ENCODE data around the gene F7.
"Not testable (repeated sequence)": the region's sequence is repeated elsewhere in the genome, so short reads cannot be mapped to it uniquely, and the experiment has no call there.

F7 gene

DNA sequence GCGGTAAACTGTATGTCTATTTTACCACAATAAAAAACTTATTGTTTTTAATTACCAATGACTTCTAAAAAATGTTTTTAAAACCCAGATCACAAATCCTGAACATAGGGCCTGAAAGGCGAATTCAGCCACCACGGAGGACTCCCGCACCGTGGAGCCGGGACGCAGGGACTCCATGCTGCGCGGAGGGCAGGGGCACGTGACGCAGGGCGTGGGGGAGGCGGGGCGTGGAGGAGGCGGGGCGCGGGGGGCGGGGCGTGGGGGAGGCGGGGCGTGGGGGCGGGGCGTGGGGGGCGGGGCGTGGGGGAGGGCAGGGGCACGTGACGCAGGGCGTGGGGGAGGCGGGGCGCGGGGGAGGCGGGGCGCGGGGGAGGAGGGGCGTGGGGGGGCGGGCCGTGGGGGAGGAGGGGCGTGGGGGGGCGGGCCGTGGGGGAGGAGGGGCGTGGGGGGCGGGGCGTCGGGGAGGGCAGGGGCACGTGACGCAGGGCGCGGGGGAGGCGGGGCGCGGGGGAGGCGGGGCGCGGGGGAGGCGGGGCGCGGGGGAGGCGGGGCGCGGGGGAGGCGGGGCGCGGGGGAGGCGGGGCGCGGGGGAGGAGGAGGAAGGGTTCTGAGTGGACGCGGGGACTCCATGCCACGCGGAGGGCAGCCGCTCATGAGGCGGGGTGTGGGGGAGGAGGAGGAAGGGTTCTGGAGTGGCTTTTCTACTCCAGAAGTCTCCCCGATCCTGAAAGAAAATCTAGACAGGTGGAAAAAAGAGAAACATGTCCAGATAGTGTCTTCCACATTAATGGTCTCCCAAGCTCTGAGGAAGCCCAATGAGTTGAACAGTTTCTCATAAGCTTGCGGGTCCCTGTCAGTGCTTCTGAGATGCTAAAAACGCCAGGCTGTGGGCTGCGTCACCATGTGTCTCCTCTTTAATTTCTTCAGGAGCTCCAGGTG, 48.5 kb downstream of the F7 start:
- DNase-seq (ENCODE audit: low read depth) = peak; percentile 41

- DNase-seq (ENCODE audit: low read depth) = no peak
These were observed 49.6 kb downstream of the F7 start for GRCh38 chr13:113155201-113155600.

DNA sequence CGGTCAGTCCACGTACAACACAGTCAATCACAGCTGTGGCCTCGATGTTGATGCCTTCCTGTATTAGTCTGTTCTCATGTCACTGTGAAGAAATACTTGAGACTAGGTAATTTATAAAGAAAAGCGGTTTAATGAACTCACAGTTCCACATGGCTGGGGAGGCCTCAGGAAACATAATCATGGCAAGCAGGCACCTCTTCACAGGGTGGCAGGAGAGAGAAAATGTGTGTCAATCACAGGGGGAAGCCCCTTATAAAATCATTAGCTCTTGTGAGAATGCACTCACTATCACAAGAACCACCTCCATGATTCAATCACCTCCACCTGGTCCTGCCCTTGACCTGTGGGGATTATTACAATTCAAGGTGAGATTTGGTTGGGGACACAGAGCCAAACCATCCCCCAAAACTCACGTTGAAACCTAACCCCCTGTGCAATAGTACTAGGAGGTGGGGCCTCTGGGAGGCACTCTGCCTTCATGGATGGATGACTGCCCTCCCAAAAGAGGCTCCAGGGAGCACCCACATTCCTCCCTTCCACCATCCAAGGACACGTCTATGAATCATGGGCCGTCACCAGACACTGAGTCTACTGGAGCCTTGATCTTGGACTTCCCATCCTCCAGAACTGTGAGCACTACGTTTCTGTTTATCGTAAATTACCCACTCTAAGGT, 50.5 kb downstream of the F7 start:
- no peak for DNase-seq (ENCODE audit: low read depth)

DNA sequence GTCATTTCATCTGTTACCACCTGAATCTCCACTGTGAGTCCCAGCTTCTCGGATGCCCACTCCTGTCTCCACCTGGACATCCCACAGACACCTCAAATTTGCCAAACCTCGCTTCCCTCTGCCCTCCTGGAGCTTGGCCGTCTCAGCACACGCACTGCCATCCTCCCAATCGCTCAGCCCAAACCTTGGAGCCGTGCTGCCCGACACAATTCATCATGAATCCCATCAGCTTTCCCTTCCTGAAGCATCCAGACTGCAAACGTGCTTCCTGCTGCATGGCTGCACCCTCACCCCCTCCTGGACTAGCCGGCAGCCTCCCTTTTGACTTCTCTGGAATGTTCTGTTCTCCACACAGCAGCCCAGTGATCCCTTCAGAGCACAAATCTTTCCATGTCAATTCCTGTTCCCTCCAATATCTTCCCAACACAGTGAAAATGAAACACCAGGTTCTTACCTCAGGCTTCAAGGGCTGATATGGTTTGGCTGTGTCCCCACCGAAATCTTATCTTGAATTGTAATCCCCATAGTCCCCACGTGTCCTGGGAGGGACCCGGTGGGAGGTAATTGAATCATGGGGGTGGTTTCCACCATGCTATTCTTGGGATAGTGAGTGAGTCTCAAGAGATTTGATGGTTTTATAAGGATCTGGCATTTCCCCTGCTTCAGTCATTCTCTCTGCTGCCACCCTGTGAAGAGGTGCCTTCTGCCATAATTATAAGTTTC, 51.8 kb downstream of the F7 start:
- no peak for DNase-seq (ENCODE audit: low read depth)

DNA sequence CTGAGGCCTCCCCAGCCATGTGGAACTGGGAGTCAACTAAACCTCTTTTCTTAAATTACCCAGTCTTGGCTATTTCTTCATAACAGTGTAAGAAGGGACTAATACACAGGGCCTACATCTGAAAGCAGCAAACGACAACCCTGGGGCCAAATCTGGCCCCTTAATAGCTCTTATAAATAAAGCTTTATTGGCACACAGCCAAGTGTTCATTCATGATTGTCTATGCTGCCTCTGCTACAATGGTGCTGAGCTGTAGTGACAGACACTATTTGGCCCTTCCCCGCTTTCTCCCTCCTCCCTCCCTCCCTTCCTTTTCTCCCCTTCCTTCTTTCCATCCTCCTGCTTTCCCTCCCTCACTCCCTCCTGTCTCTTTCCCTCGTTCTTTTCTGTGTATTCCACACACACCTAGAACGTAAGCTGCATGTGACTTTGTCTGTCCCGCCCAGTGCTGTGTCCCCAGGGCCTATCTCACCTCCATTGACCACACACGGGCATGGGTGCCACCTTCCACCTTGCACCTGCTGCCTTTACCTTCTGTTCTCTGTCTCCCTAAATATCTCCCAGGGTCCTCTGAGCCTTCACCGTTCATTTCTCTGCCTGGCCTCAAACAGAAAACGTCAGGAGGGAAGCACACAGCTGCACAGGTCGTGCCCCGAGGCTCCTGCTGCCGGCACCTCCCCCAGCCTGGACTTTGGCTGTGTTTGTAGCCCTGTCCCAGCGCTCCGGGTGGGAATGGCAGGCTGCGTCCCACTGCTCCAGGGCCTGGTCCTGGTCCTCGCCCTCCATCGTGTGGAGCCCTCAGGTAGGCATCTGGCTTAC, 52.5 kb downstream of the F7 start, which contains the start of gene PROZ:
Gene PROZ, plus strand, starts transcription at position 720 of the 819 bp plus-strand sequence. Its CDS starts 13 bp downstream, at position 733.
- DNase-seq (ENCODE audit: low read depth) = no peak

GRCh38 chr13:113158946-113159345, 53.4 kb downstream of the F7 start:
- no peak for DNase-seq (ENCODE audit: low read depth)

GRCh38 chr13:113159701-113160100, 54.1 kb downstream of the F7 start:
- no peak for DNase-seq (ENCODE audit: low read depth)

DNA sequence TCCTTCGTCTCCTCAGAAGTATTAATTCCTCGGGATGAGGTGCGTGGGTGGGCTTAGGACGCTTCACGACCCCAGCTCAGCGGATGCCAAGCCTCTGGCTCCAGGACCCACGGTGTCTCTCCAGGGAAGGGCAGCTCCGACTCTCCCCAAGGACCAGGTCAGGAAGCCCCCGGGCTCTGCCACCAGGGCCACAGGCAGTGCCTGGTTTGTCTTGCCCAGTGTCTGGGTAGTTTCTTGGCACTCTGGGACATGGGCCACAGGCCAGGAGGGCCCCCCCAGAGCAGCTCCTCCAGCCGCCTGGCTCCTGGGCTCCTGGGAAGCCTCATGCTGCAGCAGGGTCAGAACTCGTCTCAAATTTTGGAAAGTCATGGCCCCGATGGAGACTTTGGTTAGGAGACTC, 55.4 kb downstream of the F7 start:
- DNase-seq (ENCODE audit: low read depth) = no peak

- DNase-seq (ENCODE audit: low read depth) = no peak
These were observed 55.8 kb downstream of the F7 start for GRCh38 chr13:113161433-113161832.

DNA sequence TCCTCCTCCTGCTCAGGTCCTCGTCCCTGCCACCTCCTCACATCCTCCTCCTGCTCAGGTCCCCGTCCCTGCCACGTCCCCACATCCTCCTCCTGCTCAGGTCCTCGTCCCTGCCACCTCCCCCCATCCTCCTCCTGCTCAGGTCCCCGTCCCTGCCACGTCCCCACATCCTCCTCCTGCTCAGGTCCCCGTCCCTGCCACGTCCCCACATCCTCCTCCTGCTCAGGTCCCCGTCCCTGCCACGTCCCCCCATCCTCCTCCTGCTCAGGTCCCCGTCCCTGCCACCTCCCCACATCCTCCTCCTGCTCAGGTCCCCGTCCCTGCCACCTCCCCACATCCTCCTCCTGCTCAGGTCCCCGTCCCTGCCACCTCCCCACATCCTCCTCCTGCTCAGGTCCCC, 56.4 kb downstream of the F7 start:
- DNase-seq (ENCODE audit: low read depth) = not testable (repeated sequence)

- DNase-seq (ENCODE audit: low read depth) = no peak
These were observed 57.4 kb downstream of the F7 start for GRCh38 chr13:113162783-113163685.

DNA sequence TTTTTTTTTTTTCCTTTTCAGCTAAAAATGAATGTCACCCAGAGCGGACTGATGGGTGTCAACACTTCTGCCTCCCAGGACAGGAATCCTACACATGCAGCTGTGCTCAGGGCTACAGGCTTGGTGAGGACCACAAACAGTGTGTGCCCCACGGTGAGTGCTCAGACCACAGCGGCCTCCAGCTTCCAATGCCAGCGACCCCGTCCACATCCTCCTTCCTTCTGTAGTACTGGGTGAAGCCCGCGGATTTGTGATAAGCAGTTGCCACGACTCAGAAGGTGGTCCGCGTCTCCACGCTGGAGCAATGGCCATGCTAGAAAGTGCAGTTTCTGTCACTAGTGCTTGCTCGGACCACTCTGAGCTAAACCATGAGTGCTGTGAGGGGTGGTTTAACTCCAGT, 58.9 kb downstream of the F7 start:
- DNase-seq (ENCODE audit: low read depth) = no peak

DNA sequence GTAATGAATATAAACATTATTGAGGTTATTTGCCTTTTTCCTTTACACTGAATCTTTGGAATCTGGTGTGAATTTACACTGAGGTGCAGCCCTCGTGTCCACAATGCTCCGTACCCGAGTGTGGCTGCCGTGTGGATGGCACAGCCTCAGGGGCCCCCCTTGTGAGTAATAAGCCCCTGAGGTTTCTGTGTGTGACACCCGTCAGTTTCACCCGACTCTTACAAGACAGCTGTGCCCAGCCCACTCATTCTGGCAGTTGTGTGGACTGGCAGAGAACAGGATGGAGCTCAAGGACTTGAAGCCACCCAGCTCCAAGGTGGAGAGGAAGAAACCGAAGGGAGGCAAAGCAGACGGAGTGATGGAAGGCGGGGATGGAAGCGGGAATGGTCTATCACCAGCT, 60.7 kb downstream of the F7 start:
- DNase-seq (ENCODE audit: low read depth) = no peak

GRCh38 chr13:113166681-113167080, 61.1 kb downstream of the F7 start:
- DNase-seq (ENCODE audit: low read depth) = no peak

DNA sequence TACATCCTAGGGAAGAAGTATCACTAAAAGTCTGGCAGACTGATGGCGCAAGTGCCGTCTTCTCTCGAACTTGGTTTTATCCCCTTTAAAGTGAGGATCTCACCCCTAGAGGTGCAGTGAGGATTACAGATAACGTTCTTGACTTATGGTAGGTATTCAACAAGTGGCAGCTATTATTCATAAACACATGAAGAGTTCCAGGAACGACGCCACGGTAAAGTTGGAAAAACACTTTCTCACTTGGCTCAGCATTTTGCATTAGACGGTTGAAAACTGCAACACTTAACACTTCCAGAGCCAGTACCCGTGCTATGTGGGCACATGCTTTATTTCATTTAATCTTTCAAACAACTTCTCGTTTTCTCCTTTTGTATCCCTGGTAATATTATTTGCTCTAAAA, 61.6 kb downstream of the F7 start:
- DNase-seq (ENCODE audit: low read depth) = no peak

DNA sequence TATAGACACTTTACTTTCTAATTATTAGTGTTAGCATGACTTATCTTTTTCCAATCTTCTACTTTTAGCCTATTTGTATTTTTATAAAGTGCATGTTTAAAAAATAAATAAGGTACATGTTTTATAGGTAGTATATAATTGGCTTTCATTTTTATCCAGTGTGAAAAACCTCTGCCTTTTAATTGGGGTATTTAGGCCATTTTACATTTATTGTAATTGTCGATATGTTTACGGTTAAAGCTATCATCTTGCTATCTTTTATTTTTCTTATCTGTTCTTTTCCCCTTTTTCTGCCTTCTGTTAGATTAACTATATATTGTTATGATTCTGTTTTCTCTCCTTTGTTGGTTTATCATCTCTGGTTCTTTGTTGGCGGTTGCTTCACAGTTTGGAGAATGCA, 62.0 kb downstream of the F7 start:
- DNase-seq (ENCODE audit: low read depth) = no peak

DNA sequence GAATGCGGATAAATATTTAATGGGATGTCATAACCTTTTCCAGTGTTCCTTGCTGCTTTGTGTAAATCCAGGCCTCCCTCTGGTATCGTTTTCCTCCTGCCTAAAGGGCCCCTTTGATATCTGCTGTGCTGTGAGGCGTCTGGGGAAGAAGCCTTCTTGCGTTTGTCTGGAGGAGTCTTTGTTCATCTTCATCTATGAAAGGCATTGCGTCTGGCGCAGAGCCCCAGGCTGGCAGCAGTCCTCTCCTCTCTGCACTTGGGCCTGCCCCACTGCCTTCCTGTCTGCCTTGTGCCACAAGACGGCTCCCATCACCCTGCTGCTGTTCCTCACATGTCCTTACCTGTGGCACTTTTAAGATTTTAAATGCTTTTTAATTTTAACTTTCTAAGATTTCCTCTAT, 62.6 kb downstream of the F7 start:
- no peak for DNase-seq (ENCODE audit: low read depth)

DNA sequence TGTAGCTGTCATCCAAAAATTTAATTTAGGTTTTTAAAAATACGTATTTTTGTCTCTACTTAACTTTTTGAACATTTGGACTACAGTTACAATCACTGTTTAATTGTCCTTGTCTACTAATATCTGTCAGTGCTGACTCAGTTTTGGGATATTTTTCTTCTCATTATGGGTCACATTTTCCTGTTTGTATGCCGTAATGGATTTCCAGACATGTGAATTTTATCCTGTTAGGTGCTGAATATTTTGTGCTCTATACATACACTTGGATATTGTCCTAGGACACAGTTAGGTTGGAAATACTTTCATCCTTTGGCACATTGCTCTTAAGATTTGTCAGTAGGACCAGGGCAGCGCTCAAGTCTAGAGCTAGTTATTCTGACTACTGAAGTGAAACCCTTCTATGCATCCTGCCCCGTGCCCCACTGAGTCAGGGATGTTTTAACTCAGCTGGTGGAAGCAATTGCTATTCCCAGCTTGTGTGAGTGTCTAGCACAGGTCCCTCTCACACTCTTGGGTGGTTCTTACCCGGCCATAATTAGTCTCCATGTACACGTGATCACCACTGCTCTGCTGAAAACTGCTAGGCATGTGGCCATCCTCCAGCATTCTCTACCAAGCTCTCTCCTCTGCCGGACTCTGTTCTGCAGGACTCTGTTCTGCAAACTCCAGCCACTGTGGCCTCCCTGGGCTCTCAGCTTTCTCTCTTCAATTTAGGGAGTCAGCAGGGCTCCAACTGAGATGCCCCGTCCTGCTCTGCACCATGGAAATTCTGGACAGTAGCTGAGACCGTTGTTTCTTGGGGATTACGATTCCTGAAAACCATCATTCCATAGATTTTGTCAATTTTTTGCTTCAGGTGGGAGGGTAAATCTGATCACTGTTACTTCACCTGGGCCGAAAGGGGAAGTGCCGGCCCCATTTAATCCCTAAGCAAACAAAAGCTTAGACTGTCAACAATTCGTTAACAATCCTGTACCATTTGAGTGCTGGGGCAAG, 64.0 kb downstream of the F7 start:
- no peak for DNase-seq (ENCODE audit: low read depth)
